Type B pancreatic cell (in vitro differentiated cells): ENCODE results near the gene TBC1D12. TPM values are rescaled to one million over a fixed set of nuclear protein-coding genes. Genes with fewer than 3 reads are reported as not detected.

Experiments used
- DNase-seq: peaks from one replicate; pipeline ENCODE4 v3.0.0; 2021; ENCODE audit warnings: mixed read lengths; ENCODE audit not compliant: unreplicated experiment; ENCODE audit errors: extremely low spot score
- H3K27ac Mint-ChIP-seq: 2 replicates; pipeline ENCODE4 v1.8.0; 2021; ENCODE audit warnings: mild to moderate bottlenecking, mixed read lengths
- H3K27me3 Mint-ChIP-seq: 2 replicates; pipeline ENCODE4 v1.8.0; 2021; ENCODE audit warnings: mixed read lengths
- H3K36me3 Mint-ChIP-seq: 2 replicates; pipeline ENCODE4 v1.8.0; 2021; ENCODE audit warnings: mixed read lengths
- H3K4me1 Mint-ChIP-seq: one replicate; pipeline ENCODE4 v1.8.0; 2021; ENCODE audit warnings: mixed read lengths; ENCODE audit not compliant: unreplicated experiment
- H3K4me3 Mint-ChIP-seq: 2 replicates; pipeline ENCODE4 v1.8.0; 2021; ENCODE audit warnings: mild to moderate bottlenecking, mixed read lengths
- H3K9me3 Mint-ChIP-seq: 2 replicates; pipeline ENCODE4 v1.8.0; 2021; ENCODE audit warnings: mixed read lengths
- CTCF ChIP-seq: fragments of 200-600 bp; sonication (generic); conservative IDR thresholded peaks from 2 replicates; pipeline ENCODE4 v1.5.0; 2021; ENCODE audit warnings: antibody characterized with exemption, mild to moderate bottlenecking
- total RNA-seq: library from RNA; stranded (reverse); gene quantifications from 2 replicates; pipeline ENCODE4 v1.2.1, GENCODE V29; 2021; ENCODE audit warnings: low replicate concordance

TBC1D12 gene
- total RNA-seq, 1 donor from 2014 or later, result 9.0 TPM

DNA sequence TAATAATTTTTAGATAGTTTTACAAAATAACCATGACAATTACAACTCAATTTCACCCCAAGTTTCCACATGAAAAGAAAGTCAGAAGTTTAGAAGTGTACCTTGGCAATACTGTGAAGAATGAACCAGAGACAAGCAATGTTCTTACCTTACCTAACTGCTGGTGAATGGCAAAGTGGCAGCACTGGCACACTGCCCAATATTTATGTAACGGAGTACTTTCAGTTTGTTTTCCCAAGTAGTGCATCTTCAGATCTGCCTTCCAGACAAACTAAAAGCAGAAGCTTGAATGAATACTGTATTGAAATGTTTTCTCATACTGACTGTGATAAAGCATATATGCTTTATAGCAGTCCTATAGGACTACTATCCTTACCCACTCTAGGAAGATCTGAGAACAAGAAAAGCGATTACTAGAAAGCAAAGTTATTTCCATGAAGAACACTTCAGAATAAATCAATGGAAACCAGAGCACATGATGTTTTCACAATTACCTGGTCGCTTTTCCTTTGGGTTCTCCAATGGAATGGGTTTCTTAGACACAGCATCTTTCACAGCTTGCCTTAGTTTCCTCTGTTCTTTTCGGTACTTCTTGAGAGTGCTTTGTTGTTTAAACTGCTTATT is 41.1 kb upstream of the TBC1D12 start:
- Mint-ChIP-seq H3K27ac (no peak overlapping the region), H3K36me3 (peaks cover 15% of the 10 kb centered on the region), H3K27me3 (peaks cover 6% of the 10 kb centered on the region), H3K4me1 (peaks cover 9% of the 10 kb centered on the region), H3K9me3 (no peaks in the 10 kb centered on the region), H3K4me3 (peak overlapping the region; percentile 95)
- no peak for TF ChIP-seq CTCF
- DNase-seq, result no peak

DNA sequence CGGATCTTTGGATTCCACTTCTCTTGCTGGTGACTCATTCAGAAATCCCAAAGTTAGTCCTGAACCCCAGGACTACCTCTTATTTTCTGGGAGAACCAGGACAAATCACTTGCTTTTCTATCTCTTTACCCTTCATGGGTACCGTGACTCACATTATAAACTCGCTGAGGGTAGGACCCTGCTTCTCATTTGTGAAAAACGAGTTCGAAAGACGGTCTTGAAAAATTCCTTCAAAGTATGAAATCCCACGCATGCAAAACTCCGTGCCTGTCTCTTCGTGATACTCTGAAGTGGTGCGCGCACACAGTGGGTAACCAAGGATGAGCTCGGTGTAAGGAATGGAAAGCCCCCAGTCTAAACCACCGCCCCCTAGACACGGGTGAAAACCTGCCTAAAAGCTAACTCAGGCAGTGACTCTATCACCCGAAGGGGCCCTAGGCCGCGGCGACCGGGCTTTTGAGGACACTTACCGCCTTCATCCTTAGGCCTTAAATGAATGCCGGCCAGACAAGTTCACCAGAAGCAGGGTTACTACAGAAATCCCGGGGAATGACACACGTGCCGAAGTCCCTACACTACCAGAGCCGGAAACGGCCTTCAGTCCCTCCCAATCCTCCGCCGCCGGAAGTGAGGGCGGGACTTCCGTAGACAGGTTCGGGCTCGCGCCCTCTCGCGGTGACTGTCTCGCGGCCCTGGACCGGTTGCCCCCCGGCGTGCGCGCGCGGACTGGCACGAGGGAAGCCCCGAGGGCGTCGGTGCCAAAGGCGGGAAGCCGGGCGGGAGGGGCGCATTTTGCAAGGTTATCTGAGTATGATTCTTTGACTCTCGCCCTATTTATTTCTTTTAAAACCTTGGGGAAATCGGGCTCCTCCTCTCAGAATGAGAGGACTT is 39.7 kb upstream of the TBC1D12 start, which contains the start of gene NOC3L:
TSS of gene NOC3L (minus strand) at position 580 of the 891 bp plus-strand sequence. CDS start at position 479, 101 bp downstream.
- Mint-ChIP-seq H3K9me3 (no peaks in the 10 kb centered on the region), H3K27me3 (peaks cover 6% of the 10 kb centered on the region), H3K4me3 (peak within 1 kb of the TSS; percentile 95), H3K4me1 (peaks cover 9% of the 10 kb centered on the region), H3K36me3 (peaks cover 10% of the 10 kb centered on the region), H3K27ac (peak within 1 kb of the TSS; percentile 91)
- peak; percentile 98 for DNase-seq
- peak; percentile 89 for TF ChIP-seq CTCF

- no peak for TF ChIP-seq CTCF
- Mint-ChIP-seq H3K27ac (peak overlapping the region; percentile 91), H3K27me3 (peaks cover 6% of the 10 kb centered on the region)
Observed at GRCh38 chr10:94363251-94363565, 39.1 kb upstream of the TBC1D12 start.

GRCh38 chr10:94364482-94364881 is 37.9 kb upstream of the TBC1D12 start:
- Mint-ChIP-seq H3K4me1 (peaks cover 4% of the 10 kb centered on the region), H3K9me3 (no peaks in the 10 kb centered on the region), H3K4me3 (peak overlapping the region; percentile 67), H3K27me3 (peaks cover 6% of the 10 kb centered on the region), H3K36me3 (peaks cover 6% of the 10 kb centered on the region), H3K27ac (peak overlapping the region; percentile 7)
- no peak for DNase-seq
- no peak for TF ChIP-seq CTCF

More at GRCh38 chr10:94363251-94363565, 39.1 kb upstream of the TBC1D12 start:
- no peak for DNase-seq
- H3K4me1 Mint-ChIP-seq, result peaks cover 9% of the 10 kb centered on the region
- H3K4me3 Mint-ChIP-seq, result peak overlapping the region; percentile 95
- no peaks in the 10 kb centered on the region for H3K9me3 Mint-ChIP-seq
- peaks cover 10% of the 10 kb centered on the region for H3K36me3 Mint-ChIP-seq

DNA sequence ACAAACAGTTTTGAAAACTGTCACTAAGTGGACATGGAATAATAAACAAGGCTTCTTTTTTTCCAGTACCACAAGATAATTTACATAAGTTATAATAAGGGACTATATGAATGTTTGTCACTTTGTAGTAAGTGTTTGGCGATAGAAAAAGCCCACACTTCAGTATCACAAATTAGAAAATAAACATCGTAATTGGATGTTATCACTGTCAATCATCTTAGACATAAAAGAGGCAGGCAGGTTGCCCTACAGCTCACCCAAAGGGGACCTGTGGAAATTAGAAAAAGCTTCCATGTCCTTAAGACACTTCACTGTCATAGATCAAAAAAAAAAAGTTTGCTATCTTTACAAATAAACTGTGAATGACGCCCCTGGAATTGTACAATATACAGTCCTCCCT is 36.0 kb upstream of the TBC1D12 start:
- no peak for DNase-seq
- Mint-ChIP-seq H3K4me1 (peaks cover 4% of the 10 kb centered on the region), H3K4me3 (no peak overlapping the region), H3K27me3 (peaks cover 6% of the 10 kb centered on the region), H3K9me3 (no peaks in the 10 kb centered on the region), H3K36me3 (no peaks in the 10 kb centered on the region), H3K27ac (no peak overlapping the region)
- no peak for TF ChIP-seq CTCF
